Inflammatory macrophage treated with lipopolysaccharide for 1 hour (primary cell): ENCODE results near the gene LENG8.

Experiments used
- DNase-seq, 2 donors: peaks; one replicate each; pipeline ENCODE4 v3.0.0-alpha.2; 2020 to 2022

Gene LENG8

DNA sequence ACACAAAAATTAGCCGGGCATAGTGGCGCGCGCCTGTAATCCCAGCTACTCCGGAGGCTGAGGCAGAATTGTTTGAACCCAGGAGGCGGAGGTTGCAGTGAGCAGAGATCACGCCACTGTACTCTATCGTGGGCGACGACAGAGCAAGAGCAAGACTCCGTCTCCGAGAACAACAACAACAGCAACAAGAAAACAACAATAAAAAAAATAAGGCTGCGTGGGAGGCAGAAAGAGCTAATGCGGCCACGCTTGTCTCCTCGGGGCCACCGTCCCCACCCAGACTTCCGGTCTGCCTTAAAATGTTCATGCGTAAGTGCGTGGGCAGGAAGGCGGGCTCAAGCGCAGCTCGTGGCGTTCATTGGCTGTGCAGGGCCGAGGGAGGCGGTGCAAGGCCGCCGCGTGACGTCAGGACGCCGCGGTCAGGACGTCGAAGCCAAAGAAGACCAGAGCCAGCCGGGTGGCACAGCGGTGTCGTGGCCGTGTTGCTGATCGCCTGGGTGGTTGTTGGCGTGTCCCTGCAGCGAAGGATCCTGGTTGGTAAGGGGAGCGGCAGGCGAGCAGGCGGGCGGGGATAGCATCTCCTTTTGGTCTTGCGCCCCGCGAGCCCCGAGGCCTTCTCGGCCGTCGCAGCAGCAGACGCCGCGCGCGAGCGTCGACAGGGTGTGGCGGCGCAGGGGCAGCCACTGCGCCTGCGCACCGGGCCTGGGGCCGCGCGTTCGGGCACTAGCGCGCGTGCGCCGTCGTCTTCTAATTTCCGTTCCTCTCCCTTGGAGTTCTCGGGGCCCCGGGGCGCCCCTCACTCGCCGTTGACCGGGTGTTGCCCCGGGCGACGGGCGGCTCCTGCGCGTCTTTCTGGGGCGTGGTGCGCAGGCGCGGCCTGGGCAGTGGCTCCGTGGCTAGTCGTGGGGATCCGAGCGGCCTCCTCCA lies at the start of gene LENG8:
Gene LENG8, plus strand, starts transcription at position 426 of the 927 bp plus-strand sequence. CDS start 2,146 bp downstream, outside the sequence.
- DNase-seq = peak; percentile 98 to 99

DNA sequence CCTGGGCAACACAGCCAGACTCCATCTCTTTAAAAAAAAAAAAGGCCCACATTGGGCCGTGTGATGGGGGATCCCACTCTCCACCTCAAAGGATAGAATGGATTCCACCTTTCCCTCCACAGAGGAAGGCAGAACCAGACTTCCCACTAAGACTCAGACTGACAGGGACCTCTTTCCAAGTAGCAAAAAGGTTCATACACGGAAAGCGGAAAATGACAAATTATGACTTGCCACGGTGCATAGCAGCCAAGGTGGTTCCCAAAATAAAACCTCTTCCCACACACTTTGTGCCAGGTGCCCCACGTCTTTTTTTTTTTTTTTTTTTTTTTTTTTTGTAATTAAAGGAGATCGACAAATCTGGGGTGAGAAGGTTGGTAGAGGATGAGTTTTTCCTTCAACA lies 48.1 kb upstream of the LENG8 start:
- no peak for DNase-seq

DNA sequence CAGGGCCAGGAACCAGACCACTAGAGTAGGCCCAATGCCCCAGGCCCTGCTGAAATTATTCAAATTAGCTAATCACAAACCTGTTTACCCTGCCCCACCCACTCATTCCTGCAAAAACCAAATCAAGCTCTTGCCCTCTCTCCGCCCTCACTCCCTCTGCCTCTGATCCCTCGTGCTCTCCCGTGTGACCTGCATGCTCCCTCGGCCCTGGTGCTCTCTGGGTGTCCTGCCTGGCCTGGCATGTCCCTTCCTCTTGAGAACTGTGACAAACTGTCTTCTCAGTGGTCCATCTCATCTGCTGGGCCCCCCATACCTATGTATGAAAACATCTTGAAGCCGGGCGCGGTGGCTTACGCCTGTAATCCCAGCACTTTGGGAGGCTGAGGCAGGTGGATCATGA lies 45.9 kb upstream of the LENG8 start:
- no peak for DNase-seq

- DNase-seq = no peak
Observed at GRCh38 chr19:54405628-54406027, 43.4 kb upstream of the LENG8 start.

DNA sequence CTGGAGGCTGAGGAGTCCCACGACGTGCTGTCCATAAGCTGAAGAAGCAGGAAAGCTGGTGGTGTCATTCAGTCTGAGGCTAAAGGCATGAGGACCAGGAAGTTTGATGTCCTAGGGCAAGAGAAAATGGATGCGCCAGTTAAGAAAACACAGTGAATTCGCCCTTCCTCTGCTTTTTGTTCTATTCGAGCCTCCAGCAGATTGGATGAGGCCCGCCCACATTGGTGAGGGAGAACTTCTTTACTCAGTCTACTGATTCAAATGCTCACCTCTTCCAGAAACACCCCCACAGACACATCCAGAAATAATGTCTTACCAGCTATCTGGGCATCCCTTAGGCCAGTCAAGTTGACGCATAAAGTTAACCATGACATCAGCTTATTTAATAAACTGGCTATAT lies 41.2 kb upstream of the LENG8 start:
- DNase-seq = no peak

DNA sequence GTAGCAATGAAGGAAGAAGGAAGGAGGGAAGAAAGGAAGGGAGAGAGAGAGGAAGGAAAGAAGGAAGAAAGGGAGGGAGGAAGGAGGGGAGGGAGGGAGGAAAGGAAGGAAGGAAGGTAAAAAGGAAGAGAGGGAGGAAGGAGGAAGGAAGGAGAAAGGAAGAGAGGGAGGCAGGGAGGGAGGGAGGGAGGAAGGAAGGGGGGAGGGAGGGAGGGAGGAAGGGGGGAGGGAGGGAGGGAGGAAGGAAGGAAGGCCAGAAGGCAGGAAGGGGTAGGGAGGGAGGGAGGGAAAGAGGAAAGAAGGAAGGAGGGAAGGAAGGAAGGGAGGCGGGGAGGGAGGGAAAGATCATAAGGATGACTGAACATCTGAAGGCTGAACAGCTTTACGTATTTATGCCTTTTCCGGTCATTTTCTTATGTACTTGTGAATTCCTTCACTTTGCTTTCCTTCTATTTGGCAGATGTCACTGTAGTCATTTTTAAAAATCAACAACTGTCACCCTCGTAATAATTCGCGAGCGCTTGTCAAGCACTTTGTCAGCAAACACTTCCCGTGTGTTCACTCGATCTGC lies 40.5 kb upstream of the LENG8 start:
- DNase-seq = no peak

- DNase-seq = no peak
Observed at GRCh38 chr19:54411033-54411432, 38.0 kb upstream of the LENG8 start.

DNA sequence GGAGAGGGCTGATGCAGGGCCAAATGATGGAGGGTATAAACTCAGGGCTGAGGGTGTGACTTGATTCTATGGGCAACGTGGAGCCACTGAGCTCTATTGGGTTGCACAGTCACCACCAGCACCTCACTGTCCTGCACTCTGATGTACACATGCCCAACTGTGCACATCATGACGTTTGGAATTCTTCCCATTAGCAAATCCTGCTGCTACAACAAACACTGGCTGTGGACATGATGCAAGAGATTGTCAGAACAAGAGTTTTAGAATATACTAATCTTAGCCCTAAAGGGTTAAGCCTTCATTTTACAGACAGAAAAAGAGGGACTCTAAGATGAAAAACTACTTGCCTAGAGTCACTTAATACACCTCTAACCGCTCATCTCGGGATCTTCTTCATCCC lies 36.1 kb upstream of the LENG8 start:
- no peak for DNase-seq

DNA sequence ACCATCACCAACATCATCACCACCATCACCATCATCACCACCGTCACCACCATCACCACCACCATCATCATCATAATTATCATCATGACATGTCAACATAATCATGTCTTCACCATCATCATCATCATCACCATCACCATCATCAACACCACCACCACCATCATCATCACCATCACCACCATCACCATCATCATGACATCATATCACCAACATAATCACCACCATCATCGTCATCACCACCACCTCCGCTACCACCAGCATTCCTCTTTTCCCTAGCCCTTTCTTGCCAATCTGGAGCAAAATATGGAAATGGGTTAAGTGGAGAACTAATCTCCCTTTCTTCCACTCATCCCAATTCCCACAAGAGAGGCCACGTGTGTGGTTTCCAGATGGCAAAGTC lies 34.8 kb upstream of the LENG8 start:
- no peak for DNase-seq

- DNase-seq = no peak
Observed at GRCh38 chr19:54415208-54415900, 33.6 kb upstream of the LENG8 start, which contains the start of gene TTYH1. Gene TTYH1, plus strand, starts transcription at chr19:54415464. Its CDS starts 89 bp downstream, at chr19:54415553.

GRCh38 chr19:54415901-54416673 lies 32.9 kb upstream of the LENG8 start:
- no peak for DNase-seq

- no peak for DNase-seq
Observed at GRCh38 chr19:54416695-54417491, 32.1 kb upstream of the LENG8 start.

DNA sequence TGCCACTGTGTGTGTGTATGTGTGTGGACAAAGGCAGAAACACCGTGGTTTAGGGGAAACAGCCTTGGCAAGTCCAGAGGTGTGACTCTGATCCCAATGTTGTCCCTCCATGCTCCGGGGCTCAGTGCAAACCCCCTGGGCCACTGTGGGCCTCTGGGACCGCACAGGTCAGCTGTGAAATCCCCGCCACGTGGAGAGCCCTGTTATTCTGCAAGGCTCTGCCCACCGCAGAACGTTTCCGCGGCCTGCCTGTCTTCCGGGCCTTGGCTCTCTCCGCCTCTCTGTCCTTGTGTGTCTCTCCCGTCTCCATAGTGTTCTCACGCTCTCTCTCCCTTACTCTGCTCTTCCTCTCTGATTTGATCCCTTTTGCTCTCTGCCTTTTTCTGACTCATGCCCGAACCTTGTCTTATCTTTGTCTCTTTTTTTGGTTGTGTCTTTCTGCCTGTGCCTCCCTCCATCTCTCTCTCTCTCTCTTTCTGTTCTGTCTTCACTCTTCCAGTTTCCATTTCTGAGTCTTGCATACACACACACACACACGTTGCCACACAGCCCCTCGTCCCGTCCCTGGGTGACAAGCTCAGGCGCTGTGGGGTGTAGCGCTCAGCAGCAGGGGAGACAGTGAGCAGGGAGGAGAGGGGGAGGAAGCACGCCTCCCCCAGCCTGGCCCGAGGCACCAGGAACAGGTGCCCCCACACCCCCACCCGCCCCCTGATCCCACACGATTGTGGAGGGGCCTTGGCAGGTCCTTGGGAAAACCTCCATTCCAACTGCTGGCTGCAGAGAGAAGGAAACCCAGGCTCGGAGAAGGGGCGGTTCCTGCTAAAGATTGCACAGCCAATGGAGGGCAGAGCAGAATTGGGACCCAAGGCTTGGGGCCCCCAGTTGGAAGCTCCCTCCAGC lies 30.7 kb upstream of the LENG8 start:
- DNase-seq = peak; percentile 9 to 11

GRCh38 chr19:54418930-54419800 lies 29.8 kb upstream of the LENG8 start:
- no peak for DNase-seq

DNA sequence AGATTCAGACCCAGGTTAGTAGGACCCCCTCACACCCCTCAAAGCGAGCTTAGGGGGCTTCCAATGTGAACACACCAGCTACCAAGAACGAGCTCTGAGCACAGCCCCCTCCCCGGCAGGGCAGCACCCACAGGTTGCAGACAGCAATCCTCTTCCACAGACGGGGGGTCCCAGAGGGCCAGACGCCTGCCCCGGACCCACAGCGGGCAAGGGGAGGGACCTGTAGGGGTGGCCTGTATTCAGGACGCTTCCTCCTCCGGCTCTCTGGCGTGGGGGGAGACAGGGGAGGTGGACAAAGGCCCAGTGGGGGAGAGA lies 29.0 kb upstream of the LENG8 start:
- no peak for DNase-seq

GRCh38 chr19:54420383-54421168 lies 28.4 kb upstream of the LENG8 start:
- no peak for DNase-seq

GRCh38 chr19:54421169-54421516 lies 27.9 kb upstream of the LENG8 start:
- no peak for DNase-seq

- DNase-seq = no peak
Observed at GRCh38 chr19:54421521-54421920, 27.5 kb upstream of the LENG8 start.

DNA sequence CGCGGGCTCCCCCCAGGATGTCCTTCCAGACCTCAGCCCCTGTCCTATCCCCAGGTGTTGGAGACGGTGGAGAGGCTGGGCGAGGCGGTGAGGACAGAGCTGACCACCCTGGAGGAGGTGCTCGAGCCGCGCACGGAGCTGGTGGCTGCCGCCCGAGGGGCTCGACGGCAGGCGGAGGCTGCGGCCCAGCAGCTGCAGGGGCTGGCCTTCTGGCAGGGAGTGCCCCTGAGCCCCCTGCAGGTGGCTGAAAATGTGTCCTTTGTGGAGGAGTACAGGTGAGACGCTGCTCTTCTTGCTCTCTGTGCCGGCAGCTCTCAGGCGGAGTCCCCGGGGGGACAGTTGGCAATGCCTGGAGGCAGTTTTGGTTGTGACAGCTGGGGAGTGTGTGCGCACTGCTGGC lies 26.9 kb upstream of the LENG8 start:
- no peak for DNase-seq
